Panc1 (cell line): Measurements from ENCODE around the gene FITM2. TPM values are rescaled to one million over a fixed set of nuclear protein-coding genes. Genes with fewer than 3 reads are reported as not detected.

Experiments used
- ATAC-seq: fragments of 200-7000 bp; cut with Tn5 transposase; 2 replicates; pipeline ENCODE4 v1.9.1; 2020; ENCODE audit warnings: mild to moderate bottlenecking, moderate library complexity
- BruUV-seq: library from RNA; stranded (reverse); fragments of 400-500 nt; replicated peaks from 2 replicates; lab custom pipeline; 2021; lab: Mats Ljungman, UMichigan
- CTCF ChIA-PET: fragments of 300-600 bp; sonication (Branson Sonifier 250); formaldehyde crosslinking; loops from one replicate; lab custom pipeline; 2022; ENCODE audit warnings: antibody characterized with exemption; lab: Charles Lee
- POLR2A ChIA-PET: fragments of 300-600 bp; sonication (Branson Sonifier 250); formaldehyde crosslinking; loops from one replicate; lab custom pipeline; 2022; ENCODE audit warnings: antibody characterized with exemption; lab: Charles Lee
- DNase-seq: peaks from one replicate; pipeline ENCODE4 v3.0.0-alpha.2; 2010; ENCODE audit warnings: low read depth, low spot score
- H3K27ac ChIP-seq: 2 replicates; pipeline ENCODE4 v1.5.1; 2011; ENCODE audit warnings: mild to moderate bottlenecking, low read length, inconsistent platforms
- H3K27me3 ChIP-seq: fragments of 200-500 bp; sonication (Bioruptor generic); 2 replicates; pipeline ENCODE4 v1.6.0; 2014; ENCODE audit warnings: low read length, inconsistent platforms; ENCODE audit not compliant: control insufficient read depth, insufficient read depth
- H3K36me3 ChIP-seq: fragments of 200-500 bp; sonication (Bioruptor generic); 2 replicates; pipeline ENCODE4 v1.5.1; 2014; ENCODE audit warnings: inconsistent platforms, mild to moderate bottlenecking, low read length, moderate library complexity; ENCODE audit not compliant: control insufficient read depth, insufficient read depth
- H3K4me1 ChIP-seq: 2 replicates; pipeline ENCODE4 v1.5.1; 2011; ENCODE audit warnings: inconsistent platforms, mild to moderate bottlenecking, low read length, moderate library complexity; ENCODE audit not compliant: control insufficient read depth, insufficient read depth
- H3K4me3 ChIP-seq, 2 experiments: 2 replicates each; pipeline ENCODE4 v1.5.1; 2011 to 2012; ENCODE audit warnings: low read depth in 2 of 2, low read length in 2 of 2, mild to moderate bottlenecking in 2 of 2, inconsistent platforms in 1 of 2, moderate library complexity in 1 of 2
- H3K9me3 ChIP-seq: fragments of 200-500 bp; sonication (Bioruptor generic); 2 replicates; pipeline ENCODE4 v1.5.1; 2014; ENCODE audit warnings: low read depth, mild to moderate bottlenecking, inconsistent platforms, low read length, moderate library complexity; ENCODE audit not compliant: control insufficient read depth, insufficient read depth
- POLR2AphosphoS5 ChIP-seq: IDR thresholded peaks from 2 replicates; pipeline ENCODE4 v1.6.1; 2012; ENCODE audit warnings: mild to moderate bottlenecking, low read depth, low read length, moderate library complexity
- SIN3A ChIP-seq: IDR thresholded peaks from 2 replicates; pipeline ENCODE4 v1.6.1; 2012; ENCODE audit warnings: low read depth, mild to moderate bottlenecking, low read length, moderate library complexity, borderline replicate concordance; ENCODE audit not compliant: insufficient read depth
- TCF7L2 ChIP-seq: IDR thresholded peaks from 2 replicates; pipeline ENCODE4 v1.6.1; 2011; ENCODE audit warnings: mild to moderate bottlenecking, low read depth, low read length, inconsistent platforms
- in situ Hi-C: cut with HindIII; loops from 2 replicates; pipeline ENCODE4 v1.10.0; 2016; ENCODE audit warnings: low sequenced_read_pairs, low pct_unique_long_range_greater_than_20kb
- intact Hi-C: fragments of 100-400 bp; cut with micrococcal nuclease; formaldehyde crosslinking; loops from one replicate; pipeline ENCODE4 v1.10.0; 2022; ENCODE audit not compliant: unreplicated experiment
- total RNA-seq: library from RNA; stranded (reverse); gene quantifications from one replicate; pipeline ENCODE4 v1.2.1, GENCODE V29; 2021; ENCODE audit not compliant: unreplicated experiment
- TF ChIP-seq, protein P1 (sequence below): fragments of 450-650 bp; IDR thresholded peaks from 2 replicates; pipeline ENCODE4 v1.5.1; 2017; ENCODE audit warnings: mild to moderate bottlenecking
- TF ChIP-seq, protein P2 (sequence below), 2 experiments: IDR thresholded peaks; 2 replicates each; pipeline ENCODE4 v1.6.1; 2011 to 2012; ENCODE audit warnings: low read depth in 2 of 2, control low read depth in 1 of 2, low read length in 1 of 2, mild to moderate bottlenecking in 1 of 2, moderate library complexity in 1 of 2; ENCODE audit not compliant: insufficient read depth in 1 of 2

Gene FITM2
- total RNA-seq, 1 experiment from 2014 or later = 10.5 TPM

DNA sequence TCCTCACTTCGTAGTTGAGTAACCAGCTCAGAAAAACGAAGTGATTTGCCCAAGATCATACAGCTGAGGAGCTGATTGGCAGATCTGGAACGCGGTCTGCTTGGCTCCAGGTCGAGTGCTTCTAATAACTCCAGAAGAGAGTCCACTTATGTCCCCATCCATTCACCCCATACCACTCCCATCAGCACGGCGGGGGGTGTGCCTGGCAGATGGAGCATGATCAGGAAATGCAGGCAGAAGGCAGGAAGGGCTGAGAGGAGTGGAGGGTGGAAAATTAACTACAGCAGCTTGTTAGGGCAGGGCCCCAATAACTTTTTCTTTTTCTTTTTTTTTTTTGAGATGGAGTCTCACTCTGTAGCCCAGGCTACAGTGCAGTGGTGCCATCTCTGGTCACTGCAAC, 15.0 kb downstream of the FITM2 start:
- ChIA-PET POLR2A (no interaction called here), CTCF (no interaction called here)

DNA sequence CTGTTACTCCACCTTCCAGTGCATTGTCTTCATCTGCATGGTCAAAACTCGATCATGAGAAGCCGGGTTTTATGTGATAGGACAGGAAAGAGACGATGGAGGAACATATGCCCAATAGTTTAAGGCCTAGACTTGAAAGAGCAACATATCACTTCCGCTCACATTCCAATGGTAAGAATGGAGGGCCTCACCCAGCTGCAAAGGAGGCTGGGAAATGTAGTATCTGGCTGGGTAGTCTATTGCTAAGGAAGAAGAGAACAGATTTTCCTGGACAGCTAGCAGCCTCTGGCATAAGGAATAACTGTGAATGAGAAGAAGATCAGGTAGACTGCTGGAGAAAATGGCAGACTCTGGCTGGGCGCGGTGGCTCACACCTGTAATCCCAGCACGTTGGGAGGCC, 19.2 kb downstream of the FITM2 start:
- H3K36me3 ChIP-seq = no peaks in the 10 kb centered on the region
- CTCF ChIA-PET = no interaction called here
- BruUV-seq = no TSS peak
- TF ChIP-seq, protein P1, sequence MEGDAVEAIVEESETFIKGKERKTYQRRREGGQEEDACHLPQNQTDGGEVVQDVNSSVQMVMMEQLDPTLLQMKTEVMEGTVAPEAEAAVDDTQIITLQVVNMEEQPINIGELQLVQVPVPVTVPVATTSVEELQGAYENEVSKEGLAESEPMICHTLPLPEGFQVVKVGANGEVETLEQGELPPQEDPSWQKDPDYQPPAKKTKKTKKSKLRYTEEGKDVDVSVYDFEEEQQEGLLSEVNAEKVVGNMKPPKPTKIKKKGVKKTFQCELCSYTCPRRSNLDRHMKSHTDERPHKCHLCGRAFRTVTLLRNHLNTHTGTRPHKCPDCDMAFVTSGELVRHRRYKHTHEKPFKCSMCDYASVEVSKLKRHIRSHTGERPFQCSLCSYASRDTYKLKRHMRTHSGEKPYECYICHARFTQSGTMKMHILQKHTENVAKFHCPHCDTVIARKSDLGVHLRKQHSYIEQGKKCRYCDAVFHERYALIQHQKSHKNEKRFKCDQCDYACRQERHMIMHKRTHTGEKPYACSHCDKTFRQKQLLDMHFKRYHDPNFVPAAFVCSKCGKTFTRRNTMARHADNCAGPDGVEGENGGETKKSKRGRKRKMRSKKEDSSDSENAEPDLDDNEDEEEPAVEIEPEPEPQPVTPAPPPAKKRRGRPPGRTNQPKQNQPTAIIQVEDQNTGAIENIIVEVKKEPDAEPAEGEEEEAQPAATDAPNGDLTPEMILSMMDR = no peak
- TF ChIP-seq TCF7L2 (no peak), POLR2AphosphoS5 (no peak), SIN3A (no peak)
- TF ChIP-seq, protein P2, sequence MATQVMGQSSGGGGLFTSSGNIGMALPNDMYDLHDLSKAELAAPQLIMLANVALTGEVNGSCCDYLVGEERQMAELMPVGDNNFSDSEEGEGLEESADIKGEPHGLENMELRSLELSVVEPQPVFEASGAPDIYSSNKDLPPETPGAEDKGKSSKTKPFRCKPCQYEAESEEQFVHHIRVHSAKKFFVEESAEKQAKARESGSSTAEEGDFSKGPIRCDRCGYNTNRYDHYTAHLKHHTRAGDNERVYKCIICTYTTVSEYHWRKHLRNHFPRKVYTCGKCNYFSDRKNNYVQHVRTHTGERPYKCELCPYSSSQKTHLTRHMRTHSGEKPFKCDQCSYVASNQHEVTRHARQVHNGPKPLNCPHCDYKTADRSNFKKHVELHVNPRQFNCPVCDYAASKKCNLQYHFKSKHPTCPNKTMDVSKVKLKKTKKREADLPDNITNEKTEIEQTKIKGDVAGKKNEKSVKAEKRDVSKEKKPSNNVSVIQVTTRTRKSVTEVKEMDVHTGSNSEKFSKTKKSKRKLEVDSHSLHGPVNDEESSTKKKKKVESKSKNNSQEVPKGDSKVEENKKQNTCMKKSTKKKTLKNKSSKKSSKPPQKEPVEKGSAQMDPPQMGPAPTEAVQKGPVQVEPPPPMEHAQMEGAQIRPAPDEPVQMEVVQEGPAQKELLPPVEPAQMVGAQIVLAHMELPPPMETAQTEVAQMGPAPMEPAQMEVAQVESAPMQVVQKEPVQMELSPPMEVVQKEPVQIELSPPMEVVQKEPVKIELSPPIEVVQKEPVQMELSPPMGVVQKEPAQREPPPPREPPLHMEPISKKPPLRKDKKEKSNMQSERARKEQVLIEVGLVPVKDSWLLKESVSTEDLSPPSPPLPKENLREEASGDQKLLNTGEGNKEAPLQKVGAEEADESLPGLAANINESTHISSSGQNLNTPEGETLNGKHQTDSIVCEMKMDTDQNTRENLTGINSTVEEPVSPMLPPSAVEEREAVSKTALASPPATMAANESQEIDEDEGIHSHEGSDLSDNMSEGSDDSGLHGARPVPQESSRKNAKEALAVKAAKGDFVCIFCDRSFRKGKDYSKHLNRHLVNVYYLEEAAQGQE (IDR thresholded peaks at IDR 0.05; ENCODE audit: insufficient read depth in 1 of 2, low read depth in 2 of 2, low read length in 1 of 2) = no peak
- intact Hi-C loops (no loop called here), in situ Hi-C loops (no loop called here)
- no peak overlapping the region for H3K27ac ChIP-seq
- no peaks in the 10 kb centered on the region for H3K9me3 ChIP-seq
- no peaks in the 10 kb centered on the region for H3K4me1 ChIP-seq
- POLR2A ChIA-PET = interaction anchor here (0.6 kb wide), 1 partner anchor 630 kb away, joined by 4 read pairs; no protein-coding TSS in a partner anchor
- no peaks in the 10 kb centered on the region for H3K27me3 ChIP-seq
- H3K4me3 ChIP-seq = no peak overlapping the region
- no peak for ATAC-seq
- DNase-seq = no peak

More for the DNA sequence above, 15.0 kb downstream of the FITM2 start:
- no peaks in the 10 kb centered on the region for H3K9me3 ChIP-seq
- H3K4me3 ChIP-seq = no peak overlapping the region
- no peaks in the 10 kb centered on the region for H3K36me3 ChIP-seq
- DNase-seq (no peak), ATAC-seq (no peak)
- H3K27me3 ChIP-seq = no peaks in the 10 kb centered on the region
- no TSS peak for BruUV-seq
- TF ChIP-seq SIN3A (no peak), POLR2AphosphoS5 (no peak), TCF7L2 (no peak)
- TF ChIP-seq, protein P2 (IDR thresholded peaks at IDR 0.05; ENCODE audit: insufficient read depth in 1 of 2, low read depth in 2 of 2, low read length in 1 of 2) = no peak
- TF ChIP-seq, protein P1 = no peak
- intact Hi-C loops (no loop called here), in situ Hi-C loops (no loop called here)
- no peaks in the 10 kb centered on the region for H3K4me1 ChIP-seq
- no peak overlapping the region for H3K27ac ChIP-seq
